ENCODE results near the gene ZBED5. TPM values are rescaled to one million over a fixed set of nuclear protein-coding genes. Genes with fewer than 3 reads are reported as not detected.
A peak's percentile ranks its signal among the peaks of the same experiment; 100 is the strongest.

Gene ZBED5
- total and polyA plus RNA-seq, 9 of the 15 experiments (the other 6 are each of a cell fraction or from before 2014, with no cell fraction given), result 12.4 to 70.7 (median 26.8) TPM

DNA sequence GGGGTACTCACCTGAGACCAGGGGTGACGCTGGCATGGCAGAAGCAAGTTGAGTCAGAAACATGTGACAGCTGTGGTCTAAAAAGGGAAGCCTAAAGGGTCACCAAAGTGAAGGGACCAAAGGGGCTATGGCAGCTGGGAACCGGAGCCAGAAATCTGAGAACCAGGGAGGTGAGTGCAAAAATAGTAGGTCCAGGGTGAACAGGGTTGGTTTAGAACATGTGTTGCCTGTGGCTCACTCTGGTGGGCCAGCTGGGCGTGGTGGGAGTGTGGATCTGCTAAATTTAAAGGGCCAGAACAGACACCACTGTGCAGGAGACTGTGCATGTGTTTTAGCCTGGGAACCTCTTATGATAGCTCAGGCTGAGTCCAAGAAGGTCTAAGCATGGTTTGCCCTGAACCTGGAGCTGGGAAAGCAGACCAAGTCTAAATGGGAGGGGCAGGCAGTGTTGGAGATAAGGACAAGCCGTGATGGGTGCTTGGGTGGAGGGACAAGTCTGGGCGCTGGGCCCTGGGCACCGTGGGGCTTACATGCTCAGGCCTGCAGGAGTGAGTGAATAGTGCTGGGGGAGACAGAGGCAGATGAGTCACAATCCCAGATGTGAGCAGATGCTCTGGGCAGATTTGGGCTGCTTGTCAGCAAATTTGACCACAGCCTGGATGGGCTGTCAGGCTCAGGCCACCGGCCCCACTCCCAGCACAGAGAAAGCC, 41.4 kb upstream of the ZBED5 start (continued):
- TF ChIP-seq ZNF561 (CRISPR knock-in tag; conservative IDR thresholded peaks at IDR 0.05) (no peak), ZFPM2 (CRISPR knock-in tag; IDR thresholded peaks at IDR 0.05) (no peak), POU5F1 (IDR thresholded peaks at IDR 0.05; ENCODE audit: borderline replicate concordance, low read depth, low read length, partially characterized antibody) (no peak), JUN (IDR thresholded peaks at IDR 0.05; ENCODE audit: borderline replicate concordance, low read depth, low read length) (peak; percentile 97), JUN (CRISPR knock-in tag; IDR thresholded peaks at IDR 0.05; ENCODE audit: borderline replicate concordance) (peak; percentile 59; the same call in 1 of the 2 replicates), NFXL1 (CRISPR knock-in tag; IDR thresholded peaks at IDR 0.05) (no peak), ZNF584 (CRISPR knock-in tag; IDR thresholded peaks at IDR 0.05; ENCODE audit: low read depth) (no peak), SIN3B (IDR thresholded peaks at IDR 0.05; ENCODE audit: low read depth) (no peak), MBD2 (IDR thresholded peaks at IDR 0.05; ENCODE audit: borderline replicate concordance, low read depth) (peak; percentile 68), DNMT1 (IDR thresholded peaks at IDR 0.05) (no peak), HNRNPL (IDR thresholded peaks at IDR 0.05; ENCODE audit: low read depth, low read length) (peak; percentile 78; the same call in 1 of the 2 replicates), FOXK1 (CRISPR knock-in tag; IDR thresholded peaks at IDR 0.05; ENCODE audit: borderline replicate concordance) (no peak)
- TF ChIP-seq, protein P1, sequence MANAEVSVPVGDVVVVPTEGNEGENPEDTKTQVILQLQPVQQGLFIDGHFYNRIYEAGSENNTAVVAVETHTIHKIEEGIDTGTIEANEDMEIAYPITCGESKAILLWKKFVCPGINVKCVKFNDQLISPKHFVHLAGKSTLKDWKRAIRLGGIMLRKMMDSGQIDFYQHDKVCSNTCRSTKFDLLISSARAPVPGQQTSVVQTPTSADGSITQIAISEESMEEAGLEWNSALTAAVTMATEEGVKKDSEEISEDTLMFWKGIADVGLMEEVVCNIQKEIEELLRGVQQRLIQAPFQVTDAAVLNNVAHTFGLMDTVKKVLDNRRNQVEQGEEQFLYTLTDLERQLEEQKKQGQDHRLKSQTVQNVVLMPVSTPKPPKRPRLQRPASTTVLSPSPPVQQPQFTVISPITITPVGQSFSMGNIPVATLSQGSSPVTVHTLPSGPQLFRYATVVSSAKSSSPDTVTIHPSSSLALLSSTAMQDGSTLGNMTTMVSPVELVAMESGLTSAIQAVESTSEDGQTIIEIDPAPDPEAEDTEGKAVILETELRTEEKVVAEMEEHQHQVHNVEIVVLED (CRISPR knock-in tag; IDR thresholded peaks at IDR 0.05), result no peak
- TF ChIP-seq, protein P2, sequence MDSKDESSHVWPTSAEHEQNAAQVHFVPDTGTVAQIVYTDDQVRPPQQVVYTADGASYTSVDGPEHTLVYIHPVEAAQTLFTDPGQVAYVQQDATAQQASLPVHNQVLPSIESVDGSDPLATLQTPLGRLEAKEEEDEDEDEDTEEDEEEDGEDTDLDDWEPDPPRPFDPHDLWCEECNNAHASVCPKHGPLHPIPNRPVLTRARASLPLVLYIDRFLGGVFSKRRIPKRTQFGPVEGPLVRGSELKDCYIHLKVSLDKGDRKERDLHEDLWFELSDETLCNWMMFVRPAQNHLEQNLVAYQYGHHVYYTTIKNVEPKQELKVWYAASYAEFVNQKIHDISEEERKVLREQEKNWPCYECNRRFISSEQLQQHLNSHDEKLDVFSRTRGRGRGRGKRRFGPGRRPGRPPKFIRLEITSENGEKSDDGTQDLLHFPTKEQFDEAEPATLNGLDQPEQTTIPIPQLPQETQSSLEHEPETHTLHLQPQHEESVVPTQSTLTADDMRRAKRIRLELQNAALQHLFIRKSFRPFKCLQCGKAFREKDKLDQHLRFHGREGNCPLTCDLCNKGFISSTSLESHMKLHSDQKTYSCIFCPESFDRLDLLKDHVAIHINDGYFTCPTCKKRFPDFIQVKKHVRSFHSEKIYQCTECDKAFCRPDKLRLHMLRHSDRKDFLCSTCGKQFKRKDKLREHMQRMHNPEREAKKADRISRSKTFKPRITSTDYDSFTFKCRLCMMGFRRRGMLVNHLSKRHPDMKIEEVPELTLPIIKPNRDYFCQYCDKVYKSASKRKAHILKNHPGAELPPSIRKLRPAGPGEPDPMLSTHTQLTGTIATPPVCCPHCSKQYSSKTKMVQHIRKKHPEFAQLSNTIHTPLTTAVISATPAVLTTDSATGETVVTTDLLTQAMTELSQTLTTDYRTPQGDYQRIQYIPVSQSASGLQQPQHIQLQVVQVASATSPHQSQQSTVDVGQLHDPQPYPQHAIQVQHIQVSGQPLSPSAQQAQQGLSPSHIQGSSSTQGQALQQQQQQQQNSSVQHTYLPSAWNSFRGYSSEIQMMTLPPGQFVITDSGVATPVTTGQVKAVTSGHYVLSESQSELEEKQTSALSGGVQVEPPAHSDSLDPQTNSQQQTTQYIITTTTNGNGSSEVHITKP (IDR thresholded peaks at IDR 0.05; ENCODE audit: partially characterized antibody), result peak; percentile 64
